AG10803 (cell line): ENCODE data around the gene PXYLP1.

Experiments
- DNase-seq: peaks from one replicate; pipeline ENCODE4 v3.0.0; 2010; ENCODE audit warnings: low read depth
- H3K4me3 ChIP-seq: 2 replicates; pipeline ENCODE4 v1.5.1; 2011; ENCODE audit warnings: mild to moderate bottlenecking, low read length, control low read depth
- CTCF ChIP-seq: conservative IDR thresholded peaks from 2 replicates; pipeline ENCODE4 v1.5.1; 2011; ENCODE audit warnings: mild to moderate bottlenecking, low read length, control low read depth, inconsistent platforms

The PXYLP1 gene

GRCh38 chr3:141333836-141334626 is 102.4 kb downstream of the PXYLP1 start:
- DNase-seq, result peak; percentile 13
- no peak for TF ChIP-seq CTCF
- no peak overlapping the region for H3K4me3 ChIP-seq

GRCh38 chr3:141334627-141335250 is 103.1 kb downstream of the PXYLP1 start:
- no peak for DNase-seq
- no peak for TF ChIP-seq CTCF

GRCh38 chr3:141335531-141336061 is 104.0 kb downstream of the PXYLP1 start:
- DNase-seq, result peak; percentile 34
- no peak overlapping the region for H3K4me3 ChIP-seq

More at GRCh38 chr3:141334627-141335250, 103.1 kb downstream of the PXYLP1 start:
- no peak overlapping the region for H3K4me3 ChIP-seq

GRCh38 chr3:141336672-141337522 is 105.3 kb downstream of the PXYLP1 start:
- H3K4me3 ChIP-seq, result no peak overlapping the region
- DNase-seq, result peak; percentile 72
- no peak for TF ChIP-seq CTCF

More at GRCh38 chr3:141335531-141336061, 104.0 kb downstream of the PXYLP1 start:
- no peak for TF ChIP-seq CTCF

- H3K4me3 ChIP-seq, result no peak overlapping the region
- no peak for DNase-seq
- TF ChIP-seq CTCF, result no peak
Measured at GRCh38 chr3:141337523-141337854, 105.9 kb downstream of the PXYLP1 start.

- no peak overlapping the region for H3K4me3 ChIP-seq
- TF ChIP-seq CTCF, result no peak
- DNase-seq, result no peak
Measured at GRCh38 chr3:141337991-141338390, 106.4 kb downstream of the PXYLP1 start.
